Spleen (tissue), 11 donors: ENCODE data around the gene PSMD13. TPM values are rescaled to one million over a fixed set of nuclear protein-coding genes. Genes with fewer than 3 reads are reported as not detected.
"Not testable (repeated sequence)": the region's sequence is repeated elsewhere in the genome, so short reads cannot be mapped to it uniquely, and the experiment has no call there.

Source experiments
- DNase-seq: peaks from one replicate; pipeline ENCODE4 v3.0.0-alpha.2; 2020
- H3K27ac ChIP-seq, 8 donors: fragments of 200-600 bp; sonication (generic) in 7 of 8; 1 replicate in 4 of 8; 2 replicates in 4 of 8; pipeline versions ENCODE4 v1.5.0 to v1.8.0; 2016 to 2021; ENCODE audit warnings: inconsistent platforms in 4 of 8, mild to moderate bottlenecking in 4 of 8, moderate library complexity in 1 of 8
- H3K27me3 ChIP-seq, 7 donors: fragments of 200-600 bp; sonication (generic) in 6 of 7; replicated peaks in 1 of 7; 1 replicate in 4 of 7; 2 replicates in 3 of 7; pipeline versions ENCODE4 v1.5.0 to v1.8.0; 2016 to 2021; ENCODE audit warnings: inconsistent platforms in 3 of 7, mild to moderate bottlenecking in 1 of 7
- H3K36me3 ChIP-seq, 6 donors: fragments of 200-600 bp; sonication (generic) in 5 of 6; 1 replicate in 4 of 6; 2 replicates in 2 of 6; pipeline versions ENCODE4 v1.5.0 to v1.8.0; 2016 to 2021; ENCODE audit warnings: inconsistent platforms in 2 of 6
- H3K4me1 ChIP-seq, 6 donors: fragments of 200-600 bp; sonication (generic) in 5 of 6; 1 replicate in 3 of 6; 2 replicates in 3 of 6; pipeline versions ENCODE4 v1.5.0 to v1.8.0; 2016 to 2021; ENCODE audit warnings: inconsistent platforms in 3 of 6
- H3K4me3 ChIP-seq, 8 donors: fragments of 200-600 bp; sonication (generic) in 7 of 8; 1 replicate in 4 of 8; 2 replicates in 4 of 8; pipeline versions ENCODE4 v1.5.0 to v1.8.0; 2016 to 2021; ENCODE audit warnings: inconsistent platforms in 4 of 8, mild to moderate bottlenecking in 4 of 8, moderate library complexity in 2 of 8
- H3K9me3 ChIP-seq, 8 donors: fragments of 200-600 bp; sonication (generic) in 7 of 8; 1 replicate in 4 of 8; 2 replicates in 4 of 8; pipeline versions ENCODE4 v1.5.0 to v1.8.0; 2016 to 2021; ENCODE audit warnings: inconsistent platforms in 4 of 8
- POLR2A ChIP-seq, 3 donors: fragments of 450-650 bp; IDR thresholded peaks; one replicate each; pipeline ENCODE4 v1.5.1; 2017; ENCODE audit warnings: antibody characterized with exemption in 3 of 3, mild to moderate bottlenecking in 1 of 3
- POLR2AphosphoS5 ChIP-seq, 3 donors: sonication (generic); formaldehyde crosslinking; IDR thresholded peaks; one replicate each; pipeline ENCODE4 v1.5.1; 2017; ENCODE audit warnings: antibody characterized with exemption in 3 of 3
- WGBS, 5 donors: extraction: QIAGEN DNeasy Blood & Tissue Kit in 3 of 5; methylation state at CpG; one replicate each; pipeline versions ENCODE4 v1.1.5 to v1.1.7; 2013 to 2018; 5-methylcytosine and 5-hydroxymethylcytosine counted together
- intact Hi-C: fragments of 100-400 bp; cut with DNase I; formaldehyde crosslinking; loops from one replicate; pipeline ENCODE4 v1.15.0; 2023; ENCODE audit warnings: low total_unique reads
- polyA plus RNA-seq, 3 donors: library from polyadenylated mRNA; stranded (reverse); fragments of 200-250 nt; gene quantifications; one replicate each; pipeline ENCODE4 v1.2.1, GENCODE V29; 2013
- total RNA-seq, 7 donors: library from RNA; depleted of rRNA in 3 of 7; stranded (reverse); fragments of >200 nt in 3 of 7; fragmentation: NEBNext Ultra II Directional in 4 of 7; extraction: Animal tissue kit (Norgen Biotek cat#: 25700) in 4 of 7; gene quantifications; one replicate each; pipeline versions ENCODE4 v1.1.0 to v1.2.1, GENCODE V29; 2016 to 2021
- TF ChIP-seq, protein P1 (sequence below), 11 experiments: fragments of 200-600 bp in 7 of 11; fragments of 450-650 bp in 4 of 11; sonication (generic) in 4 of 11; IDR thresholded peaks in 8 of 11; conservative IDR thresholded peaks in 3 of 11; 1 replicate in 7 of 11; 2 replicates in 4 of 11; pipeline versions ENCODE4 v1.4.0 to v1.8.0; 2016 to 2021; ENCODE audit warnings: antibody characterized with exemption in 11 of 11, inconsistent platforms in 4 of 11, mild to moderate bottlenecking in 1 of 11
- donor health status: healthy with polysubstance abuse.
- donor health status: DM: no; HTN: no; CAD: no; lungs with moderate emphysema.
- donor health status: DM: no; HTN: no; CAD: no.
- donor health status: Bipolar disorder and iron deficiency.
- donor health status: healthy.
- donor health status: DM: no; HTN: no; CAD: no.
- donor health status: DM: yes; HTN: yes; CAD: no.

Gene PSMD13
- total and polyA plus RNA-seq, 10 donors: 93.6 to 229 (median 102) TPM

- peaks cover 0 to 6% (median 2%) of the 10 kb centered on the region in 6 donors for H3K4me1 ChIP-seq
- H3K4me3 ChIP-seq: no peak overlapping the region
- WGBS, 5 donors: 91 to 95% (median 93%) methylated on average over 11 of the region's 11 CpGs
- H3K36me3 ChIP-seq: peaks cover 0 to 68% (median 54%) of the 10 kb centered on the region in 6 donors
- H3K27me3 ChIP-seq: no peaks in the 10 kb centered on the region
- TF ChIP-seq POLR2A (IDR thresholded peaks at IDR 0.05): no peak
- no peak for TF ChIP-seq POLR2AphosphoS5 (IDR thresholded peaks at IDR 0.05)
- TF ChIP-seq, protein P1, sequence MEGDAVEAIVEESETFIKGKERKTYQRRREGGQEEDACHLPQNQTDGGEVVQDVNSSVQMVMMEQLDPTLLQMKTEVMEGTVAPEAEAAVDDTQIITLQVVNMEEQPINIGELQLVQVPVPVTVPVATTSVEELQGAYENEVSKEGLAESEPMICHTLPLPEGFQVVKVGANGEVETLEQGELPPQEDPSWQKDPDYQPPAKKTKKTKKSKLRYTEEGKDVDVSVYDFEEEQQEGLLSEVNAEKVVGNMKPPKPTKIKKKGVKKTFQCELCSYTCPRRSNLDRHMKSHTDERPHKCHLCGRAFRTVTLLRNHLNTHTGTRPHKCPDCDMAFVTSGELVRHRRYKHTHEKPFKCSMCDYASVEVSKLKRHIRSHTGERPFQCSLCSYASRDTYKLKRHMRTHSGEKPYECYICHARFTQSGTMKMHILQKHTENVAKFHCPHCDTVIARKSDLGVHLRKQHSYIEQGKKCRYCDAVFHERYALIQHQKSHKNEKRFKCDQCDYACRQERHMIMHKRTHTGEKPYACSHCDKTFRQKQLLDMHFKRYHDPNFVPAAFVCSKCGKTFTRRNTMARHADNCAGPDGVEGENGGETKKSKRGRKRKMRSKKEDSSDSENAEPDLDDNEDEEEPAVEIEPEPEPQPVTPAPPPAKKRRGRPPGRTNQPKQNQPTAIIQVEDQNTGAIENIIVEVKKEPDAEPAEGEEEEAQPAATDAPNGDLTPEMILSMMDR (IDR thresholded peaks at IDR 0.05 in 8 of 11, conservative IDR thresholded peaks at IDR 0.05 in 3 of 11): no peak
- no peaks in the 10 kb centered on the region for H3K9me3 ChIP-seq
- intact Hi-C loops: no loop called here
- no peak for DNase-seq
- no peak overlapping the region for H3K27ac ChIP-seq
Observed at GRCh38 chr11:216081-216974, 20.4 kb upstream of the PSMD13 start.

- intact Hi-C loops: no loop called here
- DNase-seq: no peak
- TF ChIP-seq POLR2AphosphoS5 (IDR thresholded peaks at IDR 0.05) (no peak), POLR2A (IDR thresholded peaks at IDR 0.05) (no peak)
- TF ChIP-seq, protein P1 (IDR thresholded peaks at IDR 0.05 in 8 of 11, conservative IDR thresholded peaks at IDR 0.05 in 3 of 11): no peak
- no peaks in the 10 kb centered on the region for H3K27me3 ChIP-seq
- peaks cover 0 to 66% (median 42%) of the 10 kb centered on the region in 6 donors for H3K36me3 ChIP-seq
- H3K4me3 ChIP-seq: no peak overlapping the region
- H3K4me1 ChIP-seq: no peaks in the 10 kb centered on the region
- no peaks in the 10 kb centered on the region for H3K9me3 ChIP-seq
- H3K27ac ChIP-seq: no peak overlapping the region
- 89 to 96% (median 94%) methylated on average over 3 of the region's 3 CpGs for WGBS, 5 donors
Observed at GRCh38 chr11:217704-218103, 19.1 kb upstream of the PSMD13 start.

DNA sequence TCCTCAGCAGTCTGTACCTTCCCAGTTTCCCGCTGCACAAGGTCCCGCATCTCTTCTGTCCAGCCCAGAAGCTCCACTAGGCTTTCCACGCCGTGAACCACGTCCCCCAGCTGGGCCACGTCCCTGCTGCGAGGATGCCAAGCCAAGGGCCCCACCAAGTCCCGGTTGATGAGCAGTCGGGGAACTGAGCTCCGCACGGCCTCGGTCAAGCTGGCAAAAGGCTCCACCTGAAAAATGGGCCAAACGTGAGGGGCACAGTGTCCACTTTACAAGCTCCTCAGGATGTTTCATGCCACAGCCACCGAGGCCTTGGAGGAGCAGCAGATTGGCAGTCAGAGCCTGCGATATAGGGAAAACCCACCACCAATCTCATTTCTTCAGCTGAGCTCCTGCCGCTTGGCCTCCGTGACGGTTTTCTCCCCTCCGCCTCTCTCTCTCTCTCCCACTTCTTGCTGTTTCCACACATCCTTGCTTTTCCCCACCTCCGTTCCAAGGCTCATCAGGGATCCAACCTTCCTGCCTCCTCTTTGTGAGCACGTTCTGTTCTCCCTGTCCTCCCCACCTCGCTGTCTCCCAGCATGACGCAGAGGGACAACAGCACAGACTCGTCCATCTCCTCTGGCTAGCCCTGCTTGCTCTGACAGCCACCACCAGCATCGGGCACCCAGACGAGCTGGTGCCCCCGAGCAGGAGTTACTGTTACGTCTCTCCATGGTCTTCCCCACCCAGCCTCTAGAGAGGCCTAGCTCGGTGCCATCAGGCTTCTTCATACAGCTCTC is 17.8 kb upstream of the PSMD13 start:
- Histone ChIP-seq H3K27ac (no peak overlapping the region), H3K4me1 (no peaks in the 10 kb centered on the region), H3K9me3 (no peaks in the 10 kb centered on the region), H3K4me3 (no peak overlapping the region), H3K36me3 (peaks cover 0 to 64% (median 33%) of the 10 kb centered on the region in 6 donors), H3K27me3 (no peaks in the 10 kb centered on the region)
- intact Hi-C loops: no loop called here
- TF ChIP-seq POLR2AphosphoS5 (IDR thresholded peaks at IDR 0.05): no peak
- TF ChIP-seq, protein P1 (IDR thresholded peaks at IDR 0.05 in 8 of 11, conservative IDR thresholded peaks at IDR 0.05 in 3 of 11): no peak
- no peak for TF ChIP-seq POLR2A (IDR thresholded peaks at IDR 0.05)
- no peak for DNase-seq
- WGBS, 5 donors: 85 to 93% (median 91%) methylated on average over 18 to 29 of the region's 29 CpGs

DNA sequence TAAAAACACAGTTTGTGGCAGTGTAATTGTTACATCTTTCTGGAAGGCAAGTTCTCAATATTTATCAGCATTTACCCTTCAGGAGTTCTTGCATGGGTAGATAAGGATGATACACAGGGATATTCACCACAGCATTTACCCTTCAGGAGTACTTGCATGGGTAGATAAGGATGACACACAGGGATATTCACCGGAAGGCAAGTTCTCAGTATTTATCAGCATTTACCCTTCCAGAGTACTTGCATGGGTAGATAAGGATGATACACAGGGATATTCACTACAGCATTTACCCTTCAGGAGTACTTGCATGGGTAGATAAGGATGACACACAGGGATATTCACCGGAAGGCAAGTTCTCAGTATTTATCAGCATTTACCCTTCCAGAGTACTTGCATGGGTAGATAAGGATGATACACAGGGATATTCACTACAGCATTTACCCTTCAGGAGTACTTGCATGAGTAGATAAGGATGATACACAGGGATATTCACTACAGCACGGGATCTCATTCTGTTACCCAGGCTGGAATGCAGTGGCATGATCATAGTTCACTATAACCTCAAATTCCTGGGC is 16.0 kb upstream of the PSMD13 start:
- 85 to 98% (median 91%) methylated on average over 2 to 3 of the region's 3 CpGs for WGBS, 5 donors
- H3K27ac ChIP-seq, intact Hi-C loops, H3K4me1 ChIP-seq, H3K9me3 ChIP-seq, H3K4me3 ChIP-seq, H3K27me3 ChIP-seq, DNase-seq: not testable (repeated sequence)
- H3K36me3 ChIP-seq: peaks cover 0 to 49% (median 16%) of the 10 kb centered on the region in 6 donors
